Stimulated activated CD4-positive, alpha-beta T cell treated with anti-CD3 and anti-CD28 coated beads, TNF-alpha, amount 100 ng/mL, for 24 hours (primary cell): ENCODE results near the gene TST.

ENCODE experiments used
- DNase-seq, 3 experiments: peaks; one replicate each; pipeline ENCODE4 v3.0.0-alpha.2; 2020; ENCODE audit warnings: low read depth in 3 of 3

Gene TST

DNA sequence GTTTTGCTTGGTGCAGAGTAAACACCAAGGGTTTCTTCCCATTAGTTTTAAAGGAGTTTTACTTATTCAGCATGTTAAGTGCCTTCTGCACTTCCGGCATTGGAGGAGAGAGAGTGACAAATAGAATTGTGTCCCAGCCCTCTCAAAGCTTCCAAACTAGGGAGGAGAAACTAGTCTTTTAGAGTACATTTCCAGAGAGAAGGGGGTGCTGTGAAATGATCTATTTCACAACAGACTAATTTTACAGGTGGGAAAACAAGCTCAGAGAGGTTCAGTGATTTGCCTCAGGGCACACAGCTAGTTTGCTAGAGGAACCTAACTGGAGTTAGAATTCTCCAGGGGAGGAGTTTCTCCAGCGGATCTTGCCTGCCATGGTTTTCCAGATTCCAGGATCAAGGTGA lies 12.9 kb upstream of the TST start:
- no peak for DNase-seq

DNA sequence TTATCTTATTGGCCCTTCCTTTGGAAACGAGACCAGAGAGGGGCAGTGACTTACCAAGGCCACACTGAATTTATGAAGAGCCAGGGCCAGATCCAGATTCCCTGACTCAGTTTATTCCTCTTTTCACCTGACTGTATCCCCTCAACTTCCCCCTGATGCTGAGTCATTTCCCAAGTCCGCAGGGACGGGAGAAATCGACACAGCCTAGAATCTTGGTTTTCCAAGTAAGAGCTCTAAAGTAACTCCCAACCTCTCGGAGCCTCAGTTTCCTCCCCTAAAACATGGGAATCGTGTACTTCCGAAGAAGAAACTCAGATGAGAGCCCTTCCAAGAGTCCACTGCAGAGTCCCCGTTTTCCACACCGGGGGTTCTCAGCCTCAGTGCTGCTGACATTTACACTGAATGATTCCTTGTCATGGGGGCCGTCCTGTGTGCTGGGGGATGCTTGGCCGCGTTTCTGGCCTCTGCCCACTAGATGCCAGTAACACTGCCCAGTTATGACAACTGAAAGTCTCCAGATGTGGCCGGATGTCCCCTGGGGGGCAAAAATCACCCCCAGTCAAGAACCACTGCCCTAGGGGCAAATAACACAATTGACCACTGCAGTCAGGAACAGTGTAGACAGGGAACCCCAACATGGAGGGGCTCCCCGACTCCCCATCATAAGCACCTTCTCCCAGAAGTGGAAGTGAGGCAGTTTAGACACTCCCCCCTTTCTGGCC lies 11.5 kb upstream of the TST start:
- DNase-seq, result no peak

- no peak for DNase-seq
These were observed 9.7 kb upstream of the TST start for GRCh38 chr22:37028692-37029674.

DNA sequence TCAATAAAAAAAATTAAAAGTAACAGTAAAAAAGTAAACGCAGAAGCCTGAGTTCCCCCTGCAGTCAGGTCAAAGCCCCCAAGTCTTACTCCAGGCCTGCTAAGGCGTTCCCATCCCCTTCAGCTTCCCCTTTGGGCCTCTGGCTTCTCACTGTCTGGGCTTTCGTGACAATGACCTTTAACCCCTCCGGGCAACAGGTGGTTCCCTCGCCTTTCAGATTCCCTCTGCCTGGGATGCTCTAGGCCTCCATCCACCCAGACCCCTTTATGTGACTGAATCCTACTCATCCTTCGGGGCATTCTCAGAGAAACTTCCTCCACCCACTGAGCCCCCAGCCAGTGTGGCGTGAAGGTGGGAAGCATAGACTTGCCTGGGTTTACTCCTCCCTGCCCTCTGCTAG lies 8.3 kb upstream of the TST start:
- DNase-seq, result no peak

- DNase-seq, result no peak
These were observed 7.1 kb upstream of the TST start for GRCh38 chr22:37026325-37026724.

DNA sequence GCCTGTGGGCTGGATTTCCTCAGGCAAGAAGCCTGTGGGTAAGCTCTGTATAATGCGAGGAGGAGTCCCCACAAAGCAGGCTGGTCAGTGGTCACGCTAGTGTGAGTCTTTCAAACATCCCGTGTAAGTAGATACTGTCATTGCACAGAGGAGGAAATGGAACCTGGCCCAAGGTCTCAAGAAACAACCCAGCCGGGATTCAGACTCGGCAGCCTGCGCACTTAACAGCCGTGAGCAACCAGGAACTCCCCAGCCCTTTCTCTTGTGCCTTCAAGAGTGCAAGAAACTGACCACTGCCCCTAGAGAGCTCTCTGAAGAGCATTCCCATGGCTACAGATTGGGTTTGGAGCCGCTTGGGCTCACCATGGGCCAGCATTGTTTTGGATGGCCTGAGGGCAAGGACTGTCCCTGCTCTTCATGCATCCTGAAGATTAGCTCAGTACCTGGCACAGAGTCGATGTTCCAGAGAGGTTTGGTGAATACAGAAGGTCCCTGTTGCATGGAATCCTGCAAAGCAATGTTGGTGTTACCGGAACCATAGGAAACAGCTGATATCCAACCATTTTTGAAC lies 6.3 kb upstream of the TST start:
- no peak for DNase-seq

- DNase-seq, result no peak
These were observed 5.3 kb upstream of the TST start for GRCh38 chr22:37024339-37025157.

- no peak for DNase-seq
These were observed 4.6 kb upstream of the TST start for GRCh38 chr22:37023743-37024338.

DNA sequence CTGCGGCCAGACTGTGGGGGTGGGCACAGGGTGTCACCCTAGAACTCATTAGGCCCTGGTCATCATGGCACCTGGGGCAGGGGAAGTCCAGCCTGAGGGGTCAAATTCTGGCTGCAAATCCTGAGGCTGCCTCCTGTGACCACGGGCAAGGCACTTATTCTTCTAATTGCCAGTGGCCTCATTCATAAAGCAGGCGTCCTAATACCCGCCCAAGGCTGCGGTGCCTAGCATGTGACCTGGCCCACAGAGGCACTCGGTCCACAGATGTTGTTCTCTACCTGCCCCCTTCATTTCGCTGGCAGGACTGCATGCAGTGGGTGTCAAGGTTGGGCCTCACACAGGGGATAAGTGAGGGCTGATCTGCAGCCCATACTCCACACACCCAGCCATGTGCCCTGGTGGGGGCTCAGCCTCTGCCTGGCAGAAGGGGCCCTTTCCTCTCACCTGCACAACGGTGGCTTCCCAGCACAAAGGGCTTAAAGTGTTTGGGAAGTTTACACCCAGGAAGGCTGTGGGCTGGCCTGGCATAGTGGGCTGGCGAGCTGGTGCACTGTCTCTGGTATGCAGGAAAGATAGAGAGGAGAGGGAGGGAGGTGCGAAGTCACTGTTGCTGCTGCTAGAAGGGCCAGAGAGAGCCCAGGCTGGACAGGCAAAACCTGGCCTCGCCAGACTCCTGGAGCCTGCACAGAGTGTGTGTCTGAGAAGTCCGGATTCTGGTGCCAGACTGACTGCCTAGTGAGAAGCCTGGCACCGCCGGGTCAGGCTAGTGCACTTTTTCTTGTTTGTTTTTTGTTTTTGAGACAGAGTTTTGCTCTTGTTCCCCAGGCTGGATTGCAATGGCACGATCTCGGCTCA lies 3.5 kb upstream of the TST start:
- no peak for DNase-seq

DNA sequence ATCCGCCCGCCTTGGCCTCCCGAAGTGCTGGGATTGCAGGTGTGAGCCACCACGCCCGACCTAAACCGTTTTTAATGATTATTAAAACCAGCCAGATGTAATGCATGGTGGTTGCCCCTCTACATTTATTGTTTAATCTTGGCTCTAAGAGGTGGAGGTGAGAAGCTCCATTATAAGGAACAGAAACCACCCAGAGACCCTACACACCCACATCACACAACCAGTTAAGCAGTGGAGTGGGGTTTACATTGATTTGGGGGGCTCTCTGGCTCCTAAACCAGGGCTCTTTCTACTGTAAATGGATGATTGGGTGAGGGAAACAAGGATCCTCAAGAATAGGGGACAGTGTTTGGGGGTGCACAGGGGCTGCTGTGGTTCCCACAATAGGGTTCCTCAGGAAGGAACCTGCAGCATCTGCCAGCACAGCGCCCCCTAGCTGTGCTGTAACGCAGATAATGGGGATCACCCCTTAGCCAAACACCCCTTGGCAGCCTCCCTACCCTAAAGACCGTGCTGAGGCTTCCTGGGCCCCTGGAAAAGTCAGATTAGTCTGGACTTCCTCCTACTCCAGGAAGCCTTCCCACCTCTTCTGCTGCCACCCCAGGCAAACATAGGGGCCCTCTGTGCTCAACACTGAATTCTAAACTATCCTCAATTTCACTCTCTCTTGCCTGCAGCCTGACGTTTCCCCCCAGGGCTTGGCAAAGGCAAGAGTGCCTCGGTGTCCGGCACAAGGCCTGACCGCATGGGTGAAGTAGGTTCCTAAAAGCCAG lies 2.6 kb upstream of the TST start:
- DNase-seq, result peak in 2 of 3 experiments; percentile 22 to 53

DNA sequence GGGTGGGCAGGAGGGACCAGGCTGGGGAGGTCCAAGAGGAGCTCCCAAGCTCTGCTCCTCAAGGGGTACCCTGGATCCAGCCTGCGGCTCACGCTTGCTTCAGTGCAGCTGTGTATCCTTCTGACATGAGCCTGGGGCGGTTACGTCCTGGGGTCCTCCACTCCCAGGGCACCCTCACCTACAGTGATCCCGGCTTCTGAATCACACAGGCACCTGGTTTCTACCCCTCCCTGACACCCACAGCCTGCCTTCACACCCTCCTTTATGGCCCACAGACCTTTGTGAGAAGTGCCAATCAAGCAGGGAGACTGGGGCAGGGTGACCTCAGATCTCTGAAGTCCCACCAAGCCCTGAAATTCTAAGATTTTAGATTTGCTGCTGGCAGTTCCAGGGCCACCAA lies 1.8 kb upstream of the TST start:
- no peak for DNase-seq

- no peak for DNase-seq
These were observed 889 bp upstream of the TST start for GRCh38 chr22:37020192-37020479.

DNA sequence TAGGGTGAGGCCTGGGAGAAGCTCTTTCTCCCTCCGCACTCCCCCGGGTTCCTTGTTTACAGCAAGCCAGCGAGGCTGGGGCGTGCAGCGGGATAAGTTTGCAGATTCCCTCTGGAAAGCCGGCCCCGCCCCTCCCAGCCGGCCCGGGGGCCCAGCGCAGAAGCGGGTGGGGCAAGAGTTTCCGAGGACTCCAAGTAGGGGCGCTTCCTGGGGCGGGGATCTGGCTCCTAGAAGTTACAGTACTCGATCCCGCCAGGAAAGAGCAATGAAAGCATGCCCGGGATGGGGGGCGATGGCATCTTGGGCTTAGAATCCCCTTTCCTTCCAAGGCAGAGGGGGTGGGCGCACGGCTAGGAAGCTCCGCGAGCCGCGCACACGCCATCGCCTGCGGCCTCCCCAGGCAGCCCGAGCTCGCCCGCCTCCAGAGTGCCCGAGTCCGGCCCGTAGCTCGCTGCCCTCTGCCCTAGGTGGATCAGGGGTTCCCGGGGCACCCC lies 385 bp downstream of the TST start:
- no peak for DNase-seq

DNA sequence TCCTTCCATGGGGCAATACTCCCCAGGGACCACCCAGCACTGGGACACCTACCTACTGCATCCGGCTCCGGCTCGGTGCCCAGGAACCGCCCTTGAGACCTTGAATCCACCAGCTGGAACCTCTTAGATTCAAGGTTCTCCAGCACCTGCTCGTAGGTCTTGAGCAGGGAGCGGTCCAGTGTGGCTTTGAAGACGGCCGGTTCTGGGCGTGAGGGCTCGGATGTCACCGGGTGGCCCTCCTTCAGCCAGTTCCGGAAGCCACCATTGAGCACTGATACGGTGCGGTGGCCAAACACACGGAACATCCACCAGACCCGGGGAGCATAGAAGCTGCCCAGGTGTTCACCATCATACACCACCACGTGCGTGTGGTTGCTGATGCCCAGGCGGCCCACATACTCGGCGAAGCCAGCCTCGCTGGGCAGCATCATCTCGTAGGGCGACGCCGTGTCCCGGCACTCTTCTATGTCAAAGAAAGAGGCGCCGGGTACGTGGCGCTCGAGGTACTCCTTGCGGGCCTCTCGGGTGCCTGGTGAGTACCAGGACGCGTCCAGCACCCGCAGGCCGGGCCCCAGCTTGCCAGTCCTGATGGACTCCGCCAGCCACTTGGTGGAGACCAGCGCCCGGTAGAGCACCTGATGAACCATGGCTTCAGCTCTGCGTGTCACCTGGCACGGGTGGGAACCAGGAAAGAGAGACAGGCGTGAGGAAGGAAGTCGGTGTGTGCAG lies 997 bp downstream of the TST start:
- DNase-seq, result no peak

- no peak for DNase-seq
These were observed 1.9 kb downstream of the TST start for GRCh38 chr22:37017356-37017755.

- DNase-seq, result no peak
These were observed 2.9 kb downstream of the TST start for GRCh38 chr22:37016134-37016910.

GRCh38 chr22:37015587-37015878 lies 3.7 kb downstream of the TST start:
- no peak for DNase-seq

DNA sequence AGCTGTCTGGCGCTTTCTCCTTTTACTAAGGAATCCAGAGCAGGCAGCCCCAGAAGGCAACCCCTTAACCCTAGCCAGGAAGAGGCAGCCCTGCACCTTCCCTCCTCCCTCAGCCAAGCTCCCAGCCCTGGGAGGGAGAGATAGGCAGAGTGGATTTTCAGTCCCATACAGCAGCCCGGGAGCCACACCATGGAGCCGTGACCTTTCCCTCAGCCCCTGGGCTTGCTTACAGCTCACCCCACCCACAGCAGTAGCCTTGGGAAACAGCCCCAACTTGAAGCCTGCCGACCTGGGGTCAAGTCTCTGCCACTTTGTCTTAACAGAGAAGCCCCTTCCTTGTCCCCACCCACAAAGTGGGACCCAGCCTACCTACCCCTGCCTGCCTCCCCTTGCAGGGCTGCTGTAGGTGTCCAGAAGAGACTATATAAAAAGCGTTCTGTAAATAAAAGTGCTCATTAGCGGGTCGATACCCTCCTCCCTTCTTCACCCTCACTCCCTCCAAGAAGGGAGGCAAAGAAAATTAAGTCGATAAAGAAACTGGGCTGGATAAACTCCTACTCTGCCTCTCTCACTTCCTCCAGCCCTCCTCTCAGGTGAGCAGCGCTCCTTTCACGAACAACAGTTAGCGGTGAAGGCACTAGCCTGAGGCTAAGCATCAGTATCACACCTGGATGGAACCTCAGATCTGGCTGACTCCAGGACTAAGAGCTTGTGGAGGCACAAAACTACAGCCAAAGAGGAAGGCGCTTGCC lies 4.2 kb downstream of the TST start:
- no peak for DNase-seq
